HepG2 (cell line): ENCODE measurements around the gene TADA1. TPM values are rescaled to one million over a fixed set of nuclear protein-coding genes. Genes with fewer than 3 reads are reported as not detected.

Experiments
- CREB1 ChIP-seq, 2 experiments: fragments of 450-650 bp in 1 of 2; IDR thresholded peaks; 2 replicates each; pipeline ENCODE4 v1.6.1; 2016 to 2017; ENCODE audit warnings: control low read depth in 1 of 2, mild to moderate bottlenecking in 1 of 2, missing compliant biosample characterization in 1 of 2, missing genetic modification characterization in 1 of 2
- EZH2 ChIP-seq: conservative IDR thresholded peaks from 2 replicates; pipeline ENCODE4 v1.6.1; 2012; ENCODE audit warnings: mild to moderate bottlenecking, low read depth, low read length, moderate library complexity
- FOXC1 ChIP-seq: sonication (generic); formaldehyde crosslinking; IDR thresholded peaks from 2 replicates; pipeline ENCODE4 v1.8.0; 2022; ENCODE audit warnings: mild to moderate bottlenecking, missing genetic modification reagents, borderline replicate concordance
- JUNB ChIP-seq: sonication (generic); formaldehyde crosslinking; IDR thresholded peaks from 2 replicates; pipeline ENCODE4 v1.8.0; 2022; ENCODE audit warnings: missing genetic modification reagents, mild to moderate bottlenecking, borderline replicate concordance
- KLF13 ChIP-seq: sonication (generic); formaldehyde crosslinking; IDR thresholded peaks from 2 replicates; pipeline ENCODE4 v1.4.0; 2020; ENCODE audit warnings: mild to moderate bottlenecking, missing genetic modification reagents
- NCOA1 ChIP-seq: sonication (generic); formaldehyde crosslinking; IDR thresholded peaks from 2 replicates; pipeline ENCODE4 v1.9.0; 2021; ENCODE audit warnings: missing genetic modification reagents
- POLR2A ChIP-seq, 2 experiments: IDR thresholded peaks; 2 replicates each; pipeline ENCODE4 v1.6.1; 2011; ENCODE audit warnings: low read depth in 2 of 2, low read length in 2 of 2, mild to moderate bottlenecking in 1 of 2, moderate library complexity in 1 of 2; ENCODE audit not compliant: insufficient read depth in 1 of 2
- RAD21 ChIP-seq: fragments of 450-650 bp; formaldehyde crosslinking; IDR thresholded peaks from 2 replicates; pipeline ENCODE4 v1.5.0; 2020; ENCODE audit warnings: mild to moderate bottlenecking
- RORA ChIP-seq: sonication (generic); formaldehyde crosslinking; IDR thresholded peaks from 2 replicates; pipeline ENCODE4 v1.5.0; 2020; ENCODE audit warnings: mild to moderate bottlenecking, missing genetic modification reagents, moderate library complexity
- SIX1 ChIP-seq: sonication (generic); formaldehyde crosslinking; IDR thresholded peaks from 2 replicates; pipeline ENCODE4 v1.4.0; 2020; ENCODE audit warnings: missing genetic modification reagents, borderline replicate concordance
- SRSF4 ChIP-seq: fragments of 200-400 bp; formaldehyde crosslinking; IDR thresholded peaks from one replicate; pipeline ENCODE4 v1.6.1; 2018; ENCODE audit warnings: mild to moderate bottlenecking, low read depth, low read length, moderate library complexity; ENCODE audit not compliant: poor library complexity, severe bottlenecking
- ZBTB20 ChIP-seq: sonication (generic); formaldehyde crosslinking; IDR thresholded peaks from 2 replicates; pipeline ENCODE4 v1.8.1; 2023; ENCODE audit warnings: missing genetic modification reagents, low read depth, mild to moderate bottlenecking, borderline replicate concordance
- ZKSCAN1 ChIP-seq: fragments of 150-350 bp; IDR thresholded peaks from 2 replicates; pipeline ENCODE4 v1.6.1; 2014; ENCODE audit warnings: low read length
- ZNF136 ChIP-seq: sonication (generic); formaldehyde crosslinking; IDR thresholded peaks from 2 replicates; pipeline ENCODE4 v1.8.1; 2022; ENCODE audit warnings: low read depth, mild to moderate bottlenecking, moderate library complexity, missing genetic modification reagents
- ZNF317 ChIP-seq: sonication (generic); formaldehyde crosslinking; IDR thresholded peaks from 2 replicates; pipeline ENCODE4 v1.5.0; 2020; ENCODE audit warnings: mild to moderate bottlenecking, missing genetic modification reagents
- ZNF430 ChIP-seq: sonication (generic); formaldehyde crosslinking; IDR thresholded peaks from 2 replicates; pipeline ENCODE4 v1.9.0; 2021; ENCODE audit warnings: mild to moderate bottlenecking, missing genetic modification reagents
- ZNF616 ChIP-seq: sonication (generic); formaldehyde crosslinking; IDR thresholded peaks from 2 replicates; pipeline ENCODE4 v1.5.0; 2020; ENCODE audit warnings: low read depth, mild to moderate bottlenecking, missing genetic modification reagents
- ZNF790 ChIP-seq: sonication (generic); formaldehyde crosslinking; IDR thresholded peaks from 2 replicates; pipeline ENCODE4 v1.8.0; 2022; ENCODE audit warnings: missing genetic modification reagents, mild to moderate bottlenecking, borderline replicate concordance
- polyA plus RNA-seq, 8 experiments: library from polyadenylated mRNA; depleted of rRNA in 3 of 8; stranded (reverse) in 7 of 8; unstranded in 1 of 8; fragments of >200 nt; fragmentation: Illumina TruSeq in 4 of 8; extraction: Trizol in 4 of 8; gene quantifications; 2 replicates each; pipeline versions ENCODE4 v1.2.1 to v1.2.3, GENCODE V29; 2011 to 2016; ENCODE audit warnings: low read depth in 4 of 8, missing spikeins in 1 of 8, mixed read lengths in 1 of 8; ENCODE audit not compliant: insufficient read depth in 1 of 8
- total RNA-seq, 5 experiments: library from RNA; depleted of rRNA; stranded (reverse); fragments of >200 nt; fragmentation: Illumina TruSeq; extraction: Trizol; gene quantifications; 2 replicates each; pipeline ENCODE4 v1.2.3, GENCODE V29; 2016; ENCODE audit warnings: low read depth in 1 of 5
- TF ChIP-seq, protein P1 (sequence below): sonication (generic); formaldehyde crosslinking; IDR thresholded peaks from 2 replicates; pipeline ENCODE4 v1.4.0; 2020; ENCODE audit warnings: missing genetic modification reagents
- TF ChIP-seq, protein P2 (sequence below): sonication (generic); formaldehyde crosslinking; IDR thresholded peaks from 2 replicates; pipeline ENCODE4 v1.5.0; 2020; ENCODE audit warnings: mild to moderate bottlenecking, missing genetic modification reagents
- TF ChIP-seq, protein P3 (sequence below): sonication (generic); formaldehyde crosslinking; IDR thresholded peaks from 2 replicates; pipeline ENCODE4 v1.4.0; 2020; ENCODE audit warnings: missing genetic modification reagents, borderline replicate concordance

The TADA1 gene
- total and polyA plus RNA-seq, 2 of the 13 experiments (the other 11 are each of a cell fraction or from before 2014, with no cell fraction given): 28.3 to 29.1 TPM

DNA sequence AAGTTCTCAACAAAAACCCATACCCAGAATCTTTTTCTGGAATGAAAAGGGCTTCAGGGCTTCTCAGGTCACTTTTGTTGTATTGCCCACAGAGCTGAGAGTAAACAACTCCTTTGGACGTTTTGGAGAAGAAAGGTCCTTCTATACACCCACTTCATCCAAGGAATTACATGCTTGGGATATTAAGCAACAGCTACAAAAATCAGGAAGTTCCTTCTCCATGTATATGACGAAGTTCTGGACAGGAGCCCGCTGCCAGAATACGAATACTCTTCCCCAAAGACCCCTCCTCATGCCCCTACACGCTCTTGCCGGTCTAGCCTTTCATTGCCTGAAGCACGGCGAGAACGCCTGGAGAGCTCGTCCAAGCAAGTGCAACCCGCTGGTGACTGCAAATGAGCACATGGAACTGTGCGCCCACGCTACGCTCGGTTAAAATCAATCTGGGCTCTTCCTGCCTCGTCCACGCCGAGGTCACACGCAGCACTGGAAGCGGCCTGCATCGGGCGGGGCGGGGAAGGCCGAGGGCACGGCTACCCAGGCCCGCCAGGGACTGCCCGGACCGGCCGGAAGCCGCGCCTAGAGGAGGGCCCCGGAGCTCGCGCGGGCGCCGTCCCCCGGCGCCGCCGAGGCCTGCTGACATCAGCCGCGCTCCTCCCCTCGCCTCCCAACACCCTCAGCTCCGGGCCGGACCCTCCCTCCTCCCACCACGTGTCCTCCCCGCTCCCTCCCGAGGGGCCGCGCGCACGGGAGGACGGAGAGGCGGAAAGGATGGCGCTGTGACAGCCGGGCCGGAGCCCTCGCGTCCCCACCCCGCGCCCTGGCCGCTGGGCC is 37.1 kb downstream of the TADA1 start, which contains the start of gene POGK (continued):
- TF ChIP-seq ZNF136 (CRISPR knock-in tag) (peak; percentile 82; the same call in 1 of the 2 replicates), SIX1 (CRISPR knock-in tag) (no peak), KLF13 (CRISPR knock-in tag) (peak; percentile 83; the same call in 1 of the 2 replicates), RORA (CRISPR knock-in tag) (no peak), ZNF616 (CRISPR knock-in tag) (peak; percentile 95), ZNF430 (CRISPR knock-in tag) (peak; percentile 30; the same call in 1 of the 2 replicates), NCOA1 (CRISPR knock-in tag) (no peak), ZNF790 (CRISPR knock-in tag) (0 out of 2 replicates have a peak, but pooled peaks have one; percentile 56), ZKSCAN1 (no peak), SRSF4 (no peak), RAD21 (CRISPR knock-in tag) (peak; percentile 24; the same call in 1 of the 2 replicates), ZBTB20 (CRISPR knock-in tag) (no peak), JUNB (peak; percentile 31; the same call in 1 of the 2 replicates), EZH2 (no peak), CREB1 (IDR thresholded peaks at IDR 0.05) (no peak), CREB1 (CRISPR knock-in tag; IDR thresholded peaks at IDR 0.05) (no peak), FOXC1 (peak; percentile 71; the same call in 1 of the 2 replicates), ZNF317 (CRISPR knock-in tag) (no peak), POLR2A (IDR thresholded peaks at IDR 0.05; ENCODE audit: insufficient read depth in 1 of 2, low read depth in 2 of 2, low read length in 2 of 2) (peak; percentile 74 to 78)
- TF ChIP-seq, protein P1, sequence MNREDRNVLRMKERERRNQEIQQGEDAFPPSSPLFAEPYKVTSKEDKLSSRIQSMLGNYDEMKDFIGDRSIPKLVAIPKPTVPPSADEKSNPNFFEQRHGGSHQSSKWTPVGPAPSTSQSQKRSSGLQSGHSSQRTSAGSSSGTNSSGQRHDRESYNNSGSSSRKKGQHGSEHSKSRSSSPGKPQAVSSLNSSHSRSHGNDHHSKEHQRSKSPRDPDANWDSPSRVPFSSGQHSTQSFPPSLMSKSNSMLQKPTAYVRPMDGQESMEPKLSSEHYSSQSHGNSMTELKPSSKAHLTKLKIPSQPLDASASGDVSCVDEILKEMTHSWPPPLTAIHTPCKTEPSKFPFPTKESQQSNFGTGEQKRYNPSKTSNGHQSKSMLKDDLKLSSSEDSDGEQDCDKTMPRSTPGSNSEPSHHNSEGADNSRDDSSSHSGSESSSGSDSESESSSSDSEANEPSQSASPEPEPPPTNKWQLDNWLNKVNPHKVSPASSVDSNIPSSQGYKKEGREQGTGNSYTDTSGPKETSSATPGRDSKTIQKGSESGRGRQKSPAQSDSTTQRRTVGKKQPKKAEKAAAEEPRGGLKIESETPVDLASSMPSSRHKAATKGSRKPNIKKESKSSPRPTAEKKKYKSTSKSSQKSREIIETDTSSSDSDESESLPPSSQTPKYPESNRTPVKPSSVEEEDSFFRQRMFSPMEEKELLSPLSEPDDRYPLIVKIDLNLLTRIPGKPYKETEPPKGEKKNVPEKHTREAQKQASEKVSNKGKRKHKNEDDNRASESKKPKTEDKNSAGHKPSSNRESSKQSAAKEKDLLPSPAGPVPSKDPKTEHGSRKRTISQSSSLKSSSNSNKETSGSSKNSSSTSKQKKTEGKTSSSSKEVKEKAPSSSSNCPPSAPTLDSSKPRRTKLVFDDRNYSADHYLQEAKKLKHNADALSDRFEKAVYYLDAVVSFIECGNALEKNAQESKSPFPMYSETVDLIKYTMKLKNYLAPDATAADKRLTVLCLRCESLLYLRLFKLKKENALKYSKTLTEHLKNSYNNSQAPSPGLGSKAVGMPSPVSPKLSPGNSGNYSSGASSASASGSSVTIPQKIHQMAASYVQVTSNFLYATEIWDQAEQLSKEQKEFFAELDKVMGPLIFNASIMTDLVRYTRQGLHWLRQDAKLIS (CRISPR knock-in tag): no peak
- TF ChIP-seq, protein P2, sequence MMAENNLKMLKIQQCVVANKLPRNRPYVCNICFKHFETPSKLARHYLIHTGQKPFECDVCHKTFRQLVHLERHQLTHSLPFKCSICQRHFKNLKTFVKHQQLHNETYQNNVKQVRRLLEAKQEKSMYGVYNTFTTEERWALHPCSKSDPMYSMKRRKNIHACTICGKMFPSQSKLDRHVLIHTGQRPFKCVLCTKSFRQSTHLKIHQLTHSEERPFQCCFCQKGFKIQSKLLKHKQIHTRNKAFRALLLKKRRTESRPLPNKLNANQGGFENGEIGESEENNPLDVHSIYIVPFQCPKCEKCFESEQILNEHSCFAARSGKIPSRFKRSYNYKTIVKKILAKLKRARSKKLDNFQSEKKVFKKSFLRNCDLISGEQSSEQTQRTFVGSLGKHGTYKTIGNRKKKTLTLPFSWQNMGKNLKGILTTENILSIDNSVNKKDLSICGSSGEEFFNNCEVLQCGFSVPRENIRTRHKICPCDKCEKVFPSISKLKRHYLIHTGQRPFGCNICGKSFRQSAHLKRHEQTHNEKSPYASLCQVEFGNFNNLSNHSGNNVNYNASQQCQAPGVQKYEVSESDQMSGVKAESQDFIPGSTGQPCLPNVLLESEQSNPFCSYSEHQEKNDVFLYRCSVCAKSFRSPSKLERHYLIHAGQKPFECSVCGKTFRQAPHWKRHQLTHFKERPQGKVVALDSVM (CRISPR knock-in tag): peak; percentile 68
- TF ChIP-seq, protein P3, sequence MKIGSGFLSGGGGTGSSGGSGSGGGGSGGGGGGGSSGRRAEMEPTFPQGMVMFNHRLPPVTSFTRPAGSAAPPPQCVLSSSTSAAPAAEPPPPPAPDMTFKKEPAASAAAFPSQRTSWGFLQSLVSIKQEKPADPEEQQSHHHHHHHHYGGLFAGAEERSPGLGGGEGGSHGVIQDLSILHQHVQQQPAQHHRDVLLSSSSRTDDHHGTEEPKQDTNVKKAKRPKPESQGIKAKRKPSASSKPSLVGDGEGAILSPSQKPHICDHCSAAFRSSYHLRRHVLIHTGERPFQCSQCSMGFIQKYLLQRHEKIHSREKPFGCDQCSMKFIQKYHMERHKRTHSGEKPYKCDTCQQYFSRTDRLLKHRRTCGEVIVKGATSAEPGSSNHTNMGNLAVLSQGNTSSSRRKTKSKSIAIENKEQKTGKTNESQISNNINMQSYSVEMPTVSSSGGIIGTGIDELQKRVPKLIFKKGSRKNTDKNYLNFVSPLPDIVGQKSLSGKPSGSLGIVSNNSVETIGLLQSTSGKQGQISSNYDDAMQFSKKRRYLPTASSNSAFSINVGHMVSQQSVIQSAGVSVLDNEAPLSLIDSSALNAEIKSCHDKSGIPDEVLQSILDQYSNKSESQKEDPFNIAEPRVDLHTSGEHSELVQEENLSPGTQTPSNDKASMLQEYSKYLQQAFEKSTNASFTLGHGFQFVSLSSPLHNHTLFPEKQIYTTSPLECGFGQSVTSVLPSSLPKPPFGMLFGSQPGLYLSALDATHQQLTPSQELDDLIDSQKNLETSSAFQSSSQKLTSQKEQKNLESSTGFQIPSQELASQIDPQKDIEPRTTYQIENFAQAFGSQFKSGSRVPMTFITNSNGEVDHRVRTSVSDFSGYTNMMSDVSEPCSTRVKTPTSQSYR (CRISPR knock-in tag): peak; percentile 45
